SK-N-SH treated with all-trans-retinoic acid at 6 μM for 48 hours (cell line): ENCODE results near the gene DGKH.

ENCODE experiments used
- ARNTL ChIP-seq: fragments of 450-650 bp; formaldehyde crosslinking; IDR thresholded peaks from 2 replicates; pipeline ENCODE4 v1.5.0; 2020; ENCODE audit warnings: low read depth, mild to moderate bottlenecking, moderate library complexity, borderline replicate concordance
- CREB5 ChIP-seq: fragments of 250-450 bp; sonication (Bioruptor Pico); IDR thresholded peaks from 2 replicates; pipeline ENCODE4 v1.5.1; 2020; ENCODE audit warnings: low read depth, mild to moderate bottlenecking, moderate library complexity
- ISL1 ChIP-seq: fragments of 250-450 bp; sonication (Bioruptor Pico); IDR thresholded peaks from 2 replicates; pipeline ENCODE4 v2.1.2; 2022; ENCODE audit warnings: mild to moderate bottlenecking, moderate library complexity
- PATZ1 ChIP-seq: fragments of 250-450 bp; sonication (Bioruptor Pico); IDR thresholded peaks from 2 replicates; pipeline ENCODE4 v1.8.0; 2020; ENCODE audit warnings: mild to moderate bottlenecking, moderate library complexity, borderline replicate concordance
- POU6F1 ChIP-seq: fragments of 250-450 bp; sonication (Bioruptor Pico); IDR thresholded peaks from 2 replicates; pipeline ENCODE4 v1.8.0; 2021; ENCODE audit warnings: low read depth, mild to moderate bottlenecking, moderate library complexity, borderline replicate concordance
- PPARA ChIP-seq: fragments of 250-450 bp; sonication (Bioruptor Pico); IDR thresholded peaks from 2 replicates; pipeline ENCODE4 v1.5.0; 2020; ENCODE audit warnings: mild to moderate bottlenecking, borderline replicate concordance
- RARB ChIP-seq: fragments of 250-450 bp; sonication (Bioruptor Pico); IDR thresholded peaks from 2 replicates; pipeline ENCODE4 v1.8.0; 2021; ENCODE audit warnings: mild to moderate bottlenecking, moderate library complexity
- SNAI2 ChIP-seq: fragments of 250-450 bp; sonication (Bioruptor Pico); IDR thresholded peaks from 2 replicates; pipeline ENCODE4 v1.5.0; 2020; ENCODE audit warnings: mild to moderate bottlenecking, moderate library complexity

GRCh38 chr13:42048684-42049453 lies 421 bp downstream of the DGKH start:
- no peak for TF ChIP-seq PATZ1 (CRISPR knock-in tag)
- no peak for TF ChIP-seq SNAI2 (CRISPR knock-in tag)
- TF ChIP-seq RARB (CRISPR knock-in tag) = no peak
- no peak for TF ChIP-seq CREB5 (CRISPR knock-in tag)
- no peak for TF ChIP-seq PPARA (CRISPR knock-in tag)
- no peak for TF ChIP-seq ISL1
- no peak for TF ChIP-seq POU6F1 (CRISPR knock-in tag)
- TF ChIP-seq ARNTL = no peak
